Tibial nerve (tissue), 4 donors: ENCODE measurements around the gene AK8. TPM values are rescaled to one million over a fixed set of nuclear protein-coding genes. Genes with fewer than 3 reads are reported as not detected.

Experiments used
- DNase-seq, 2 donors: peaks; one replicate each; pipeline ENCODE4 v3.0.0-alpha.2; 2019; ENCODE audit warnings: low spot score in 2 of 2
- H3K27ac ChIP-seq, 4 donors: fragments of 200-600 bp; sonication (generic) in 3 of 4; one replicate each; pipeline ENCODE4 v1.5.1; 2017 to 2019; ENCODE audit warnings: mild to moderate bottlenecking in 1 of 4
- H3K27me3 ChIP-seq, 2 donors: fragments of 200-600 bp; sonication (generic) in 1 of 2; one replicate each; pipeline versions ENCODE4 v1.5.1 to v1.6.0; 2017 to 2019
- H3K36me3 ChIP-seq, 3 donors: fragments of 200-600 bp; sonication (generic); one replicate each; pipeline ENCODE4 v1.5.1; 2018 to 2019
- H3K4me1 ChIP-seq, 4 donors: fragments of 200-600 bp; sonication (generic) in 3 of 4; one replicate each; pipeline ENCODE4 v1.5.1; 2017 to 2019
- H3K4me3 ChIP-seq, 4 donors: fragments of 200-600 bp; sonication (generic) in 3 of 4; one replicate each; pipeline ENCODE4 v1.5.1; 2017 to 2019; ENCODE audit warnings: mild to moderate bottlenecking in 1 of 4, moderate library complexity in 1 of 4
- H3K9me3 ChIP-seq, 4 donors: fragments of 200-600 bp; sonication (generic) in 3 of 4; one replicate each; pipeline ENCODE4 v1.5.1; 2017 to 2019
- EP300 ChIP-seq, 2 donors: sonication (generic); formaldehyde crosslinking; IDR thresholded peaks; one replicate each; pipeline ENCODE4 v1.6.1; 2017; ENCODE audit warnings: antibody characterized with exemption in 2 of 2, mild to moderate bottlenecking in 1 of 2
- POLR2A ChIP-seq, 2 donors: fragments of 450-650 bp; IDR thresholded peaks; one replicate each; pipeline ENCODE4 v1.6.1; 2017; ENCODE audit warnings: antibody characterized with exemption in 2 of 2, mild to moderate bottlenecking in 2 of 2, moderate library complexity in 2 of 2
- WGBS, 2 donors: methylation state at CpG; one replicate each; pipeline ENCODE4 v1.1.5; 2018; 5-methylcytosine and 5-hydroxymethylcytosine counted together
- total RNA-seq, 4 donors: library from RNA; depleted of rRNA; stranded (reverse); fragments of >200 nt; gene quantifications; one replicate each; pipeline ENCODE4 v1.1.0, GENCODE V29; 2016
- TF ChIP-seq, protein P1 (sequence below), 5 experiments: fragments of 200-600 bp in 3 of 5; fragments of 450-650 bp in 2 of 5; sonication (generic) in 3 of 5; IDR thresholded peaks; one replicate each; pipeline ENCODE4 v1.5.1; 2016 to 2019; ENCODE audit warnings: antibody characterized with exemption in 5 of 5, mild to moderate bottlenecking in 3 of 5, moderate library complexity in 2 of 5

The AK8 gene, protein sequence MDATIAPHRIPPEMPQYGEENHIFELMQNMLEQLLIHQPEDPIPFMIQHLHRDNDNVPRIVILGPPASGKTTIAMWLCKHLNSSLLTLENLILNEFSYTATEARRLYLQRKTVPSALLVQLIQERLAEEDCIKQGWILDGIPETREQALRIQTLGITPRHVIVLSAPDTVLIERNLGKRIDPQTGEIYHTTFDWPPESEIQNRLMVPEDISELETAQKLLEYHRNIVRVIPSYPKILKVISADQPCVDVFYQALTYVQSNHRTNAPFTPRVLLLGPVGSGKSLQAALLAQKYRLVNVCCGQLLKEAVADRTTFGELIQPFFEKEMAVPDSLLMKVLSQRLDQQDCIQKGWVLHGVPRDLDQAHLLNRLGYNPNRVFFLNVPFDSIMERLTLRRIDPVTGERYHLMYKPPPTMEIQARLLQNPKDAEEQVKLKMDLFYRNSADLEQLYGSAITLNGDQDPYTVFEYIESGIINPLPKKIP
- 1 to 10 TPM in 2 of 4 donors, under 1 TPM in 2; 0.30 to 4.3 (median 1.7) TPM for total RNA-seq

DNA sequence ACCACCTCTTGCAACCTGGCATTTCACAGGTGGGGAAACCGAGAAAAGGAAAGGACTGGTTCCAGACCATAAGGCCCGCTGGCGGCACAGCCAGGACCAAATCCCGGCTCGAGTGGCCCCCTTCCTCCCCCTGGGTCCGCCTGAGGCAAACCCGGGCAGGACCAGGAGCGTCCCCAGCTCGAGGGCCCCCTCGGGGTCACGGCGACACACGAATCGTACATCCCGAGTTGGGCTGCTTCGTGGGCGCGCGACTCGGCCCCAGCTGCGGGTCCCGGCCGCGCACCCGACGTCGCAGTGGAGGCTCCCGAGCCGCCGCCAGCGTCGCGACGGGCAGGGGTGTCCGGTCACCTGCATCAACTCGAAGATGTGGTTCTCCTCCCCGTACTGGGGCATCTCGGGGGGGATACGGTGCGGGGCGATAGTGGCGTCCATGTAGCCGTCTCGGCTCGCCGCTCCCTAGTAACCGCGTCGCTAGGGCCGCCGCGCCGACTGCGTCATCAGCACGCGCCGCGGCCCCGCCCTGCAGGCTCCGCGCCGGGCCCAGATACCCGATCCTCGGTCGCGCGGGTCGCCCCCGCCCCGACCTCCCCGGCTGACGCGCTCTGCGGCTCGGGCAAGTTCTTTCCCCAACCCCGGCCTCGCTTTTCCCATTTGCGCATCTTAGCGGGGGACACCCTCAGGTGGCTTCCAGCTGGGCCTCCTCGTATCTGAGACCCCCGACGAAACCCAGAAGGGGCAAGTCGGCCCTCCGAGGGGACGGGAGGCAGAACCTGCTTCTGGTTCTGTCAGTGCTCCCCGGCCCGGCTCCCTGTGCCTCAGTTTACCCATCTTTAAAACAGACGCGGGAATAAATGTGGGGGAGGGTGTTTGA, at the start of gene AK8:
AK8 (minus strand) TSS at position 461 of the 871 bp plus-strand sequence; CDS start at position 432, 29 bp downstream.
- peaks cover 0 to 26% (median 3%) of the 10 kb centered on the region in 4 donors for H3K4me1 ChIP-seq
- H3K27me3 ChIP-seq: no peaks in the 10 kb centered on the region
- H3K27ac ChIP-seq: peak within 1 kb of the TSS; percentile 76 to 93 (median 86)
- DNase-seq: peak; percentile 43 to 52
- H3K4me3 ChIP-seq: peak within 1 kb of the TSS; percentile 77 to 95 (median 92)
- TF ChIP-seq EP300 (IDR thresholded peaks at IDR 0.05): peak in 1 of 2 donors; percentile 59
- TF ChIP-seq POLR2A (IDR thresholded peaks at IDR 0.05): no peak
- TF ChIP-seq, protein P1, sequence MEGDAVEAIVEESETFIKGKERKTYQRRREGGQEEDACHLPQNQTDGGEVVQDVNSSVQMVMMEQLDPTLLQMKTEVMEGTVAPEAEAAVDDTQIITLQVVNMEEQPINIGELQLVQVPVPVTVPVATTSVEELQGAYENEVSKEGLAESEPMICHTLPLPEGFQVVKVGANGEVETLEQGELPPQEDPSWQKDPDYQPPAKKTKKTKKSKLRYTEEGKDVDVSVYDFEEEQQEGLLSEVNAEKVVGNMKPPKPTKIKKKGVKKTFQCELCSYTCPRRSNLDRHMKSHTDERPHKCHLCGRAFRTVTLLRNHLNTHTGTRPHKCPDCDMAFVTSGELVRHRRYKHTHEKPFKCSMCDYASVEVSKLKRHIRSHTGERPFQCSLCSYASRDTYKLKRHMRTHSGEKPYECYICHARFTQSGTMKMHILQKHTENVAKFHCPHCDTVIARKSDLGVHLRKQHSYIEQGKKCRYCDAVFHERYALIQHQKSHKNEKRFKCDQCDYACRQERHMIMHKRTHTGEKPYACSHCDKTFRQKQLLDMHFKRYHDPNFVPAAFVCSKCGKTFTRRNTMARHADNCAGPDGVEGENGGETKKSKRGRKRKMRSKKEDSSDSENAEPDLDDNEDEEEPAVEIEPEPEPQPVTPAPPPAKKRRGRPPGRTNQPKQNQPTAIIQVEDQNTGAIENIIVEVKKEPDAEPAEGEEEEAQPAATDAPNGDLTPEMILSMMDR (IDR thresholded peaks at IDR 0.05): peak in 1 of 5 experiments; percentile 9
- H3K9me3 ChIP-seq: no peaks in the 10 kb centered on the region
- 1% methylated on average over 20 to 43 of the region's 89 CpGs for WGBS, 2 donors
- peaks cover 0 to 10% (median 0%) of the 10 kb centered on the region in 3 donors for H3K36me3 ChIP-seq

DNA sequence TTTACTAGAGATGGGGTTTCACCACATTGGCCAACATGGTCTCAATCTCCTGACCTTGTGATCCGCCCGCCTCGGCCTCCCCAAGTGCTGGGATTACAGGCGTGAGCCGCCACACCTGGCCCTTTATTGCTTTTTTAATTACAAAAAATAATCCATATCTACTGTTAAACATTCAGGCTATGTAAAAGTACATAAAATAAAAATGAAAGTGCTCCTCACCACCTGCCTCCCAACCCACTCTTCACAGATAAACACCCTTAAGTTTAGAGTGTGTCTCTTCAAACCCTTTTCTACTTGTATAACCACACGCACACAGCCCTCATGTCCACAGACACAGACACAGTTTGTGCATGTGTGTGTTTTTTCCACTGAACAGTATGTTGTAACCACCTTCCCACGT, 49.6 kb upstream of the AK8 start:
- no peak for DNase-seq
- H3K36me3 ChIP-seq: peaks cover 0 to 87% (median 6%) of the 10 kb centered on the region in 3 donors
- H3K27ac ChIP-seq: no peak overlapping the region
- no peaks in the 10 kb centered on the region for H3K9me3 ChIP-seq
- H3K4me3 ChIP-seq: no peak overlapping the region
- WGBS, 2 donors: 91 to 92% methylated on average over 7 of the region's 7 CpGs
- TF ChIP-seq EP300 (IDR thresholded peaks at IDR 0.05): no peak
- TF ChIP-seq POLR2A (IDR thresholded peaks at IDR 0.05): no peak
- TF ChIP-seq, protein P1 (IDR thresholded peaks at IDR 0.05): no peak
- H3K27me3 ChIP-seq: no peaks in the 10 kb centered on the region
- H3K4me1 ChIP-seq: peaks cover 0 to 4% (median 0%) of the 10 kb centered on the region in 4 donors

DNA sequence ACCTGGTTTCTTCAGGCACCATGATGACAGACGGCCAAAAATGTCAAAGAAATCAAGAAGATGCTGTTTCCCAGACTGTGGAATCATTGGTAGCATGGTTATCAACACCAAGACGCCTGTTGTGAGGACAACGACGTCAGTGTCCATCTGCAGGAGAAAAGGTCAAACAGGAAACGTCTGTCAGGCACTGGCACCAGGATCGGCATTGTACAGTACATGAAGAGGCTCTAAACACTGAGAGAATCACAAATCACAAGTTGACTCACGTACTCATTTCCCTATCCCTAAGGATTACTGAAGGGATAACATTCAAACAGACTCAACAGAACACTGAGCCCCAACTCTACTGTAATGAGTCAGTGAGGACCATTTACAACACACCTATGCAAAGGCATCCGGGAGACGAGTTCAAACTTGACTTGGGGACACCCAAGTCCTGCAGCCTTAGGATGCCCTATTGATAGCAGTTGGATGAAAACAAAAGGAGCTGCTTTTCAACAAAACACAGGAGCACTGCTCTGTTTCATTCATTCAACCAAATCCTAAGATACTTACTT, 45.3 kb upstream of the AK8 start:
- H3K27me3 ChIP-seq: no peaks in the 10 kb centered on the region
- H3K9me3 ChIP-seq: no peaks in the 10 kb centered on the region
- 72 to 79% methylated on average over 9 of the region's 9 CpGs for WGBS, 2 donors
- H3K27ac ChIP-seq: no peak overlapping the region
- H3K4me3 ChIP-seq: no peak overlapping the region
- H3K4me1 ChIP-seq: no peaks in the 10 kb centered on the region
- no peak for DNase-seq
- H3K36me3 ChIP-seq: peaks cover 0 to 99% (median 22%) of the 10 kb centered on the region in 3 donors
- no peak for TF ChIP-seq EP300 (IDR thresholded peaks at IDR 0.05)
- TF ChIP-seq, protein P1 (IDR thresholded peaks at IDR 0.05): no peak

DNA sequence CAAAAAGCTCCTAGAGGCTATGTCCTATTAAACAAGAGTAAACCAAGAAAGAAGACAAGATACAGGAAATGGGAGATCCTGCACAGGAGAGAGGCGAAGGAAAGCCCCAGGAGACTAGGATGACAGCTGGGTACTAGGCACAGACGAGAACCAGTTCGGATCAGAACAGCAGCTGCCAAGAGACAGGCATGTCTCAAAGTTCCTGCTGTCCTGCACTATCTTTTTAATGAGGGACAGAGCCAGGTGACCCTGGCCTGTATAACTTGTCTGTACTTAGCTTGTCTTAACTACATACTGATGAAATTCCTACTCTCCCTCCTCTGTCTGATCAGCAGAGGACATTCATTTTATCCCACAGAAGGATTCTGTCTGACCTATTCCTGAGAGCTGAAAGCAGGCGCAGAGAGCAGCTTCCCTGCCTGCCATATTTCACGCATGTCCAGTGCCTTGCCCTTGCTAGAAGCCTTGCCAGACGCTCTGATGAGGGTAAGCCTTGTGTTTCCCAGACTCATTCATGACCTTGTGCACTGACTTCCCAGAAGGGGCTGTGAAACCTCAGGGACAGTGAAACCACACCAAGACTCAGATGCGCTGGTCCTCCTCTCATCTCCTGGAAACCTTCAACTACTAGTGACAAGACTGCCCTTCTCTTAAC, 41.7 kb upstream of the AK8 start:
- 88 to 90% methylated on average over 7 of the region's 7 CpGs for WGBS, 2 donors
- no peak for DNase-seq
- no peak for TF ChIP-seq POLR2A (IDR thresholded peaks at IDR 0.05)
- H3K36me3 ChIP-seq: peaks cover 0 to 100% (median 26%) of the 10 kb centered on the region in 3 donors
- H3K4me3 ChIP-seq: no peak overlapping the region
- H3K9me3 ChIP-seq: no peaks in the 10 kb centered on the region
- H3K27me3 ChIP-seq: no peaks in the 10 kb centered on the region
- H3K4me1 ChIP-seq: no peaks in the 10 kb centered on the region
- H3K27ac ChIP-seq: no peak overlapping the region

DNA sequence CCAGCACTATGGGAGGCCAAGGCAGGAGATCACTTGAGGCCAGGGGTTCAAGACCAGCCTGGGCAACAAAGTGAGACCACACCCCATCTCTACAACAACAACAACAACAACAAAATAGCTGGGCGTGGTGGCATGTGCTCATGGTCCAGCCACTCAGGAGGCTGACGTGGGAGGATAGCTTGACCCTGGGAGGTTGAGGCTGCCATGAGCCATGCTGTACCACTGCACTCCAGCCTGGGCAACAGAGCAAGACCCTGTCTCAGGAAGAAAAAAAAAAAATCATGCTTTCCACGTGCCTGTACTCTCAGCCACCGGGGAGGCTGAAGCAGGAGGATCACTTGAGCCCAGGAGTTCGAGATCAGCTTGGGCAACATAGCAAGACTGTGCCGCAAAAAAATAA, 36.8 kb upstream of the AK8 start:
- H3K27ac ChIP-seq: no peak overlapping the region
- 94 to 95% methylated on average over 6 of the region's 6 CpGs for WGBS, 2 donors
- no peaks in the 10 kb centered on the region for H3K9me3 ChIP-seq
- TF ChIP-seq, protein P1 (IDR thresholded peaks at IDR 0.05): no peak
- TF ChIP-seq POLR2A (IDR thresholded peaks at IDR 0.05): no peak
- TF ChIP-seq EP300 (IDR thresholded peaks at IDR 0.05): no peak
- no peaks in the 10 kb centered on the region for H3K4me1 ChIP-seq
- H3K36me3 ChIP-seq: peaks cover 0 to 92% (median 17%) of the 10 kb centered on the region in 3 donors
- no peak for DNase-seq
- H3K4me3 ChIP-seq: no peak overlapping the region
- no peaks in the 10 kb centered on the region for H3K27me3 ChIP-seq
